Stimulated activated CD4-positive, alpha-beta T cell treated with anti-CD3 and anti-CD28 coated beads, Interleukin-12 subunit alpha, Interleukin-12 subunit beta, amount 100 ng/mL, for 48 hours (primary cell): ENCODE data around the gene BANK1.

Source experiments
- DNase-seq, 3 donors: peaks; one replicate each; pipeline ENCODE4 v3.0.0-alpha.2; 2020; ENCODE audit warnings: low read depth in 2 of 3, low spot score in 1 of 3

BANK1 gene, protein sequence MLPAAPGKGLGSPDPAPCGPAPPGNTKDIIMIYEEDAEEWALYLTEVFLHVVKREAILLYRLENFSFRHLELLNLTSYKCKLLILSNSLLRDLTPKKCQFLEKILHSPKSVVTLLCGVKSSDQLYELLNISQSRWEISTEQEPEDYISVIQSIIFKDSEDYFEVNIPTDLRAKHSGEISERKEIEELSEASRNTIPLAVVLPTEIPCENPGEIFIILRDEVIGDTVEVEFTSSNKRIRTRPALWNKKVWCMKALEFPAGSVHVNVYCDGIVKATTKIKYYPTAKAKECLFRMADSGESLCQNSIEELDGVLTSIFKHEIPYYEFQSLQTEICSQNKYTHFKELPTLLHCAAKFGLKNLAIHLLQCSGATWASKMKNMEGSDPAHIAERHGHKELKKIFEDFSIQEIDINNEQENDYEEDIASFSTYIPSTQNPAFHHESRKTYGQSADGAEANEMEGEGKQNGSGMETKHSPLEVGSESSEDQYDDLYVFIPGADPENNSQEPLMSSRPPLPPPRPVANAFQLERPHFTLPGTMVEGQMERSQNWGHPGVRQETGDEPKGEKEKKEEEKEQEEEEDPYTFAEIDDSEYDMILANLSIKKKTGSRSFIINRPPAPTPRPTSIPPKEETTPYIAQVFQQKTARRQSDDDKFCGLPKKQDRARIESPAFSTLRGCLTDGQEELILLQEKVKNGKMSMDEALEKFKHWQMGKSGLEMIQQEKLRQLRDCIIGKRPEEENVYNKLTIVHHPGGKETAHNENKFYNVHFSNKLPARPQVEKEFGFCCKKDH

GRCh38 chr4:101790521-101791181 is at the start of gene BANK1:
BANK1 (plus strand) TSS chr4:101790730; CDS start chr4:101790881, 151 bp downstream.
- peak in 1 of 3 donors; percentile 10 for DNase-seq

DNA sequence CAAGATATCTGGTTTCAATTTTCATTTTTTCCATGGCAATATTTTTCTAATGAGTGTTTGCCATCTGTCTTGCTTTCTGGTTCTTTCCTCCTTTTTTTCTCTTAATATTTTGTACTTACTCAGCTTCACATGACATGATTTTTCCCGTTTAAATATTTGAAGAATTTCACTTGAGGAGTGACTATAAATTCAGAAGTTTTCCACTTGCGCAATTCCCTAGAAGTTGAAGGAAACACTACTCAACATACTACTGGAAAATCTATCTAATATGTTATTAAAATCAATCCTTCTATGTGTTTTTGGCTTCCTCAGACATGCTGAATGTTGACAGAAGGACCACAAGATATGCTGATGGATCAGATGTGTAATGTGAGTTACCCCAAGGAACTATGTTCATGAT is 36.8 kb upstream of the BANK1 start:
- DNase-seq, result no peak

DNA sequence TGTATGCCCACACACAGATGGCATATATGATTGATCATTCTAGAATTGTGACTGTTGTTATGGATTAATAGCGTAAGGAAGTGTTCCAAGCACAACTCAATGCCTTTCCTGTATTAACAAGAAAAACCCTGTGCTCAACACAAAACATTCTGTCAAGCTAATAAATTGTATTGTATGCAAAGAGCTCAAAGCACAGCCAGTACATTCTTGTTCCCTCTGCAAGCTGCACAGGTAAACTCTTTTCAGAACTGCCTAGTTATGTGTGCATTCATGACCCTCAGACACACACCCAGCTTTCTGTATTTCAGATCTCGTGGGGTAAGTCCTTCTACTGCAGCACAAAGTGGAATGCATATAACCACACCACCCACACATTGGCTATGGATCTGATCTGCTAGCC is 34.3 kb upstream of the BANK1 start:
- no peak for DNase-seq

DNA sequence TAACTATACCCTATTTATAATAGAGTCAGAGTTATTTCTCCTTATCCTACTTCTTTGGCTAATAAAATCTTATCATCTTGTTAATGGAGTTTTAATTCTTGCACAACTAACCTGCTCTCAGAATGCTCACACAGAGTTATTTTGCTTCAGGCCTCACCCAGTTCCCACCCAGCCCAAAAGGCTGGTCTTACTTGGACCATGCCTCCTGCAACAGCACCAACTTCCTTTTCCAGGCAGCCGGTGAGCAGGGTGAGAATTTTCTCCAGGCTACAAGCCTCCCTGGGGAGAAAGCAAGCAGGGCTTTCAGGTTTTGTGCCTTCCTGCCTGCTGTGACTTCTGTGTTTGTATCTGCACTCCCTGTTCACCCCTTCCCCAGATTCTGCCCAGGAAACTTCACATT is 29.1 kb upstream of the BANK1 start:
- DNase-seq, result no peak

GRCh38 chr4:101762025-101762424 is 28.5 kb upstream of the BANK1 start:
- DNase-seq, result no peak

DNA sequence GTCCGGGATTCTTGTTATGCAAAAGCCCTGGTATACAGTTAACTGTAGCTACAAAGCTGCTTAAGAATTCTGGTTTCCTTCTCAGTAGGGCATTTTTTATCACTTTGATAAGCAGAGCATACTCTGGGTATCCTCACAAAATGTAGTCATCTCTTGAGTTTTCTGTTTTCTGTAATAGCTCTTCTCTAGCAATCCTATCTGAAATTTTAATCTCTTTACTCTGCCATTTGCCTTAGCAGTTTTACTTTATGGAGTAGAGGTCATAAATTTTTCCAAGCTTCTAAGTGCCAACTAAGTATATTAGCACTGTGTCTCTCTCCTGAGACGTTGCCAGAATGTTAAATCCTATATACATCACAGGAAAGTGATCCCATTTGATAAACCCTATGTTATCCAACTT is 28.0 kb upstream of the BANK1 start:
- DNase-seq, result no peak

DNA sequence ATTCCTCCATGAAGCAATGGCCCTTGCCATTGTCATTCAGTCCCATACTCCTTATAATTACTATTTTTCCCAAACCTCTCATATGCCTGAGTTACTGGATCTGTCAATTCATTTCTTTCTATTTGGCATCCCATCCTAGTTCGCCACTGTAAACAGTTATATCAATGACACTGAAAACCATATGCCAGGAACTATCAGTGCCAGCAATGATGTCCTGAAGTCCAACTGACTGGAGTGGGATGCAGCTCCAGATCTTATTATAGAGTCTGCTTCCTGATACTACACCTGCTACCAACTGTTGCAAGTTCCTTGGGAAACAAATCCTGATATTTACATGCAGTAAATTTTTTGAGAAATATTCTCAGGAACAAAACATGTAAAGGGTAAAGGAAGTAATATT is 27.0 kb upstream of the BANK1 start:
- no peak for DNase-seq

GRCh38 chr4:101774807-101775206 is 15.7 kb upstream of the BANK1 start:
- DNase-seq, result no peak

DNA sequence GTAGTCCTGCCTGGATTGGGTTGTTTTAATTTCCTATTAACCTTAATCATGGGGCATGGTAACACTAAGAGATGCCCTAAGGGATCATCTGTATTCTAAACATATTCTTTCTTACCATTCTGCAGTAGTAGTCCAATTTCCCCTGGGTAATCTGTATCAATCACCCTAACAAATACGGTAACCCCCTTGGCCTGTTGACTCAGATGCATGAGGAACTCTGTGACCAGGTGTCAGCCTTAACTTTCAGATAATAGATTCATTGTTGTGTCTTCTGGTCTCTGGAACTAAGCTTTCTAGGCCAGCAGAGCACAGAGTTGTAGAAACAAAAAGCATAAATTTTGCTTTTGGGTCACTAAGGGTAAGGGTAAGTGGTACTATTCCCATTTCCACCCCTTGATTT is 13.1 kb upstream of the BANK1 start:
- DNase-seq, result no peak

GRCh38 chr4:101780284-101780683 is 10.2 kb upstream of the BANK1 start:
- no peak for DNase-seq

DNA sequence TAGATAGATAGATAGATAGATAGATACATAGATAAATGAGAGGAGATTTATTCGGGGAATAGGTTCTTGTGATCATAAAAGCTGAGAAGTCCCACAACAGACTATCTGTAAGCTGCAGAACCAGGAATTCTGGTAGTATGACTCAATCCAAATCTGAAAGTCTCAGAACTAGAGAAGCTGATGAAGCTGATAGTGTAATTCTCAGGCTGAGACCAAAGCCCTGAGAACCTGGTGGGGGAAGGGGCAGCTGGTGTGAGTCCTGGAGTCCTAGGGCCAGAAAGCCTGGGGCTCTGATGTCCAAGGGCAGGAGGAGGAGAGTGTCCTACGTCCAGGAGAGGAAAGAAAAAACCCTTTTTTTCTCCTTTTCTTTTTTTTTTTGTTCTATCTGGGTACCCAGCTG is 8.0 kb upstream of the BANK1 start:
- DNase-seq, result no peak

DNA sequence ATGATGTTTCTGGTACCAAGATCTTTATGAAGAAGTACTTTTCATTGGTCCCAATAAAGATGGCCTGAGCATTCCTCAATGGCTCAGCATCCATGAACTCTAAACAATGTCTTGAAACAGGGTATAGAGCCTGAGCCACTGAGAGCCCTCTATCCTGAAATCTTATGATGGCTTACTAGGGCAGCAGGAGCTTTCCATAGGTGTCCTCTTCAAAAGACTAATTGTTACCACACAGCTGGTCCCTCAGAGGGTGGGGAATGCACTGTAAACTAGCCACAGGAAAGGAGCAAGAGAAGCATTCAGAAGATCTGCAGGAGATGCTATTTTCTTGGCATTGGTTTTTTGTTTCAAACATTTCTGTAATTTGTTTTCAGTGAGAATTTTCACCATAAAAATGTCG is 5.6 kb upstream of the BANK1 start:
- no peak for DNase-seq

GRCh38 chr4:101785486-101785885 is 5.0 kb upstream of the BANK1 start:
- DNase-seq, result no peak

GRCh38 chr4:101787701-101788316 is 2.7 kb upstream of the BANK1 start:
- DNase-seq, result no peak

DNA sequence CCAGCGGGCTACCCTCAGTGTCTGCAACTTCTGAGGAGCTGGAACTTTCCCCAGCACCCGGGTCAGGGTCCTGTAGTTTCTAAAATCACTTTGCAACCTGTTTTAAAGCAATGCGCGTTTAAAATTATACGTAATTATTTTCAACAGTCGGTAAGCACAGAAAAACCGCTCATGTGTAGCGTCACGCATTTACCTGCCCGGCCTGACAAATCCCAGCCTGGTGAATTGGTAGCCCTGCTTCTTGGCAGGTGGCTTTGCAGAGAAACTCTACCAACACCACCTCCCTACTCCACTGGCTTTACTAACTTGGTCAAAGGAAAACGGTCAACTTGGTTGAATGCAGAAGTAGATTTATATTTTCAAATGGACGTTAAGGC is 640 bp downstream of the BANK1 start:
- no peak for DNase-seq

DNA sequence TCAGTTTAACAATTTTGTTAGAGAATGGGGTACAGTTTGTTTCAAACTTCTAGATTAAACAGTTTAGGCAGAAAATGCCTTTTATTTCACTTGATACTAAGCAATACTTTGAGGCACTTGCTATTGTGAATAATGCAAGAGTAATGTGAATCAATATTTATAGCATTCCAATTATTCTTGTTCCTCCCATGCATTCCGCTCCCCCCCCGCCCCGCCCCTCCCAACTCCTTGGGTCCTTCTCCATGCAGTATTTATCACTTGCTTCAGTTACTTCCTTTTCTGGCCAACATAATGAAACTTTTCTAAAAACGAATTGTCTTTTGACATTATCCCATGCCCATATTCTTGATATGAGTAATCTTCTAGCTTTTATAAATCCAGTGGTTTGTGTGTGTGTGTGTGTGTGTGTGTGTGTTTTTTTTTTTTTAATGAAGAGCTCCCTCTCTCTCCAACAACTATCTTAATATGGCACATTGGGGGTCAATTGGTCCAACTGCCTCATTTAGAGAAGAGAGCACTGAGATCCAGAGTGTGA is 1.6 kb downstream of the BANK1 start:
- no peak for DNase-seq

DNA sequence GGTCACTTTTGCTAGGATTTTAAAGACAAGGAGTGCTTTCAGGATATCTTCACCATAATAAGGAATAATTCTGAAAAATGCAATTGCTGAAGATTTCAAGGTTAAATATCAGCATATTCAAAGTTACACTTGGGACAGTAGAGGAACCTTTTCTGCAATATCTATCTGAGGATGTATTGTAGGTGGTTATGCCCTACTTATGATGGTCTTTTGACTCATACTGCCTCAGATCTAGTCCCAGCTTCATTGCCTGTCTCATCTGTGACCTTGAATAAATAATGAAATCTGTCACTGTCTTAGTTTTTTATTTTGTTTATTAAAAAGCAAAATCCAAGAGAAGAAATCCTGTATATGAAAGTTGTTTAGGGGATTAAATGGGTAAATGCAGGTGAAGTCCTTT is 2.9 kb downstream of the BANK1 start:
- DNase-seq, result no peak

DNA sequence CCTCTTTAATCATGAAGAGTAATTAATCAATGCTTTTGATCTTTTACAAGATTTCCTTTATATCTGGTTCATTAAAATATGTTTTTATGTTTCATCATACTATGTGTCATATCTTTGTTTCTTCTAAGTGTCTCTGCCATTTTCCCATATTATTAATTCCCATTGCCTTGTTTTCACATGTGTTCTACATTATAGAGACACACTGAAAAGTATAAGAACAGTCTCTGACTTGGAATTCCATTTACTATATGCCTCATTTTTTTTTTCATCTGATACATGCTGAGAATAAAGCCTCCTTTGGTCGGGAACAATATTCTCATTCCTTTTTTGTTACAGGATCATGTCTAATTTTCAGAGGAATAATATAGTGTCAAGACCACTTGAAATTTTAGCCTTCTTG is 4.3 kb downstream of the BANK1 start:
- no peak for DNase-seq

- DNase-seq, result no peak
Measured at GRCh38 chr4:101795704-101796103, 5.2 kb downstream of the BANK1 start.

DNA sequence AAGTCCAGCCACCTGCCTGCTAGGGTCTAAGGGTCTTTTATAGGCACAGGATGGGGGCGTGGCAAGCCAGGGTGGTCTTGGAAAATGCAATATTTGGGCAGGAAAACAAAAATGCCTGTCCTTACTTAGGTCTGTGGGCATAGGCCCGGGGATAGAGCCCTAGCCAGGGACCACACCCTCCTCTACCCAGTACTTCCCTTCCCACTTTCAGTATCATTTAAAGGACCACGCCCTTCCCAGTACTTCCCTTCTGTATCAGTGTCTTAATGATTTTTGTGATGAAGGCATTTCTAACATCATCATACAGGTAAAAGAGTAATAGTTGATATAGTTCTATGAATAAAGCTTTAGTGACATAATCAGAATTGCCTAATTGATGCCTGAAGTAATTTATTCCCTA is 11.4 kb downstream of the BANK1 start:
- no peak for DNase-seq

DNA sequence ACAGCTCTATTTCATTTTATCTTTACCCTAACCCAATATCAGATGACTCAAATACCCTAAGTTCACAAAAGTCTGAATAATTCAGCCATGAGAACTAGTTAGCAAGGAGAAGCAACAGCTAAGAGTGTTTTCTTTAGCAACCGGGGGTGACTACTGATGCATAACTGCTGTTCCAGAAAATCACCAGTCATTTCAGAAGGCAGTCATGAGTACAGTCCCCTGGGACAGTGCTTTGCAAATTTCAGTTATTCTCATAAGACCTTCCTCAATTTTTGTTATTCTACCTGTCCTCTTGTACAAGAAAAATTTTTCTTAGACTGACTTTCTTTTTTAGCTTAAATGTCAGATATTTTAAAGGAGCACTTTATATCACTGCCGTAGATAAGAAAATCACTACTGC is 16.4 kb downstream of the BANK1 start:
- no peak for DNase-seq
